GM18520 (cell line): Measurements from ENCODE around the gene PRDM2.

Source experiments
- ATAC-seq: cut with Tn5 transposase; IDR thresholded peaks from one replicate; pipeline ENCODE4 v1.9.1; 2021; ENCODE audit not compliant: unreplicated experiment

Gene PRDM2

DNA sequence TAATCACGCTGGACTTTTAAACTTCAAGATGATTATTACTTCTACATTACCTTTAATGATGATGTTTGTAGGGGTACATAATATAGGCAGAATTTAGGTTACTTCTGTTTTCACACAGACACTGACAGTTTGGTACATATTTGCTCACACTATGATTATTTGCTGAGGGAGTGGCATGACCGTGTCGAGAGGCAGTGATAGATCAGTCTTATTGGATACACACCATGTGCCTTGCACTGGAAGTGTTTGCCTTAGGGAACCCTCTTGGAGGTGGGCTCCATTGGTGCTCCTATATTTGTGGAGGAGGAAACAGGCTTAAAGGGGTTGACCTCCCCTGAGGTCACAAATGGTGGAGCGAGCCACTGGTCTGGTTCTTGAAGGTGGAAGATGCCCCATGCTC lies 132.1 kb downstream of the PRDM2 start:
- ATAC-seq: no peak

DNA sequence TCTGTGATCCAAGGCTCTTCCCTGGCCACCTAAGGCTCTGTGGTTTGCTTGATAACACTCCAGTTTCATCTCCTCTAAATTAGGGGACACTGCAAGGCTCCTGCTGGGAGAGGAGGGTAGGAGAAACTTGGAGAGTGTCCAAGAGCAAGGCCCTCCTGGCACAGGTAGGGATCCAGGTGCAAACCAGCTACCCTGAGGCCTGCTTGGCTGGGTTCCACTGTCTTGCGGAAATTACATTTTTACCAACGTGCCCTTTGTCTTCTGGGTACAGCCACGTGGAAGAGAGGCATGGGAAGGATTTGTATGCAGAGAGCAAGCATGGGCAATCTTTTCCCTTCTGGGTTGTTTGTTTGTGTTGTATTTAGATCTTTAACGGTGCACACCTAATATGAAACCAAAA lies 132.5 kb downstream of the PRDM2 start:
- no peak for ATAC-seq

DNA sequence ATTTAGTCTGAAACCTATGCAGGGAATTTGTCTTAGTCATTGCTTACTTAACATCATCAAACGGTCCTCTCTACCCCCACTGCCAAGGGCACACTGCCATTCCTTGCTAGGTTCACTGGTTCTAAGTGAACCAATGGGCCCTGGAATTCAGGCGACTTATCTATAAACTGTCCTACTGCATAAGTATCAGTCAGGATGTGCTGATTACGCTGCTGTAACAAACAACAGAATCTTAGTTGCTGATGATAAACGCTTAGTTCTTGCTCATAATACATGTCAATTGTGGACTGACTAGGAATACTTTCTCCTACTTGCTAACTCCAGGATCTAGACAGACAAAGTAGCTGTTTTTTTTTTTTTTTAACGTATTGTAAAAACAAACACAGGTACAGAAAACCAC lies 136.1 kb downstream of the PRDM2 start:
- ATAC-seq: no peak

DNA sequence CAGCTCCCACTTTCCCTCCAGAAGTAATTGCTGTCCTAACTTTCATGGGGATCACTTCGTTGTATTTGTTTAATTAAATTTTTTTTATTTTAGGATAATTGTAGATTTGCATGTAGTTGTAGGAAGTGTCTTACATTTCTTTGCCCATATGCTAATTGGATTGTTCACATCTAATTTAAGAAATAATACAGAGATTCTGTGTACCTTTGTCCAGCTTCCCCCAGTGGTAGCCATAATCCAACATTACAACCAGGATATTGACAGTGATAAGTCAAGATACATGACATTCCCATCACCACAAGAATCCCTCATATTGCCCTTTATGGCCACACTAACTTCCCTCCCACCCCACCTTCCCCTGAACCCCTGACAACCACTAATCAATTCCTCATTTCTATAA lies 136.6 kb downstream of the PRDM2 start:
- no peak for ATAC-seq

DNA sequence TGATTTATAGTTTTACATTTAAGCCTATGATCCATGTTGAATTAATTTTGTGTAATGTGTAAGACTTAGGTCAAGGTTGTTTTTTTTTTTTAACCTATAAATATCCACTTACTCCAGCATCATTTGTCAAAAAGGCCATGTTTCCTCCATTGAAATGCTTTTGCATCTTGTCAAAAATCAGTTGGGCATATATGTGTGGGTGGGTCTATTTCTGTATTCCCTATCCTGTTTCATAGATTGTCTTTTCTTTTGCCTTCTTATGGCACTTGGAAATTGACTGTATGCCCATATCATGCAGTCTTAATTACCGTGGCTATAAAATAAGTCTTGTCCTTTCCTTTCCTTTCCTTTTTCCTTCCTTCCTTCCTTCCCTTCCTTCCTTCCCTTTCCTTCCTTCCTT lies 138.2 kb downstream of the PRDM2 start:
- ATAC-seq: no peak

DNA sequence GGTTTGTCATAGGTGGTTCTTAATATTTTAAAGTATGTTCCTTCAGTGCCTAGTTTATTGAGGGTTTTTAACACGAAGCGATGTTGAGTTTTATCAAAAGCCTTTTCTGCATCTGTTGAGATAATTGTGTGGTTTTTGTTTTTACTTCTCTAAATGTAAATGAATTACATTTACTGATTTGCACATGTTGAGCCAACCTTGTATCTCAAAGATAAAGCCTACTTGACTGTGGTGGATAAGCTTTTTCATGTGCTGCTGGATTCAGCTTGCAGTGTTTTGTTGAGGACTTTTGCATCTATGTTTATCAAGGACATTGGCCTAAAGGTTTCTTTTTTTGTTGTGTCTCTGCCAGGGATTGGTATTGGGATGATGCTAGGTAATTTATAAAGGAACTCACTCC lies 142.5 kb downstream of the PRDM2 start:
- ATAC-seq: no peak

DNA sequence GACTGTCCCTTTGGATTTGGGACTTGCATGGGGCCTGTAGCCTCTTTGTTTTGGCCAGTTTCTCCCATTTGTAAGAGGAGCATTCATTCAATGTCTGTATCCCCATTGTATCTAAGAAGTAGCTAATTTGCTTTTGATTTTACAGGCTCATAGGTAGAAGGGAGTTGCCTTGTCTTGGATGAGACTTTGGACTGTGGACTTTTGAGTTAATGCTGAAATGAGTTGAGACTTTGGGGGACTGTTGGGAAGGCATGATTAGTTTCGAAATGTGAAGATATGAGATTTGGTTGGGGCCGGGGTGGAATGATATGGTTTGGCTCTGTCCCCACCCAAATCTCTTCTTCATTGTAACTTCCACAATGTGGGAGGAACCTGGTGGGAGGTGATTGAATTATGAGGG lies 151.7 kb downstream of the PRDM2 start:
- no peak for ATAC-seq

DNA sequence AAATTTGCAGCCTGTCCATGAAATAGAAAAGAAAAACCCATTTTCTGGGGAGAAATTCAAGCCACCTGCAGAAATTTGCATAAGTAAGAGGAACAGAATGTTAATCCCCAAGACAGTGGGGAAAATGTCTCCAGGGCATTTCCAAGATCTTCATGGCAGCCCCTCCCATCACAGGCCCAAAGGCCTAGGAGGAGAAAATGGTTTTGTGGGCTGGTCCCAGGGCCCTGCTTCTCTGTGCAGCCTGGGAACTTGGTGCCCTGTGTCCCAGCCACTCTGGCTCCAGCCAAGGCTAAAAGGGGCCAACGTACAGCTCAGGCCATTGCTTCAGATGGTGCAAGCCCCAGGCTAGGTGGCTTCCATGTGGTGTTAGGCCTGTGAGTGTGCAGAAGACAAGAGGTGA lies 155.6 kb downstream of the PRDM2 start:
- no peak for ATAC-seq

DNA sequence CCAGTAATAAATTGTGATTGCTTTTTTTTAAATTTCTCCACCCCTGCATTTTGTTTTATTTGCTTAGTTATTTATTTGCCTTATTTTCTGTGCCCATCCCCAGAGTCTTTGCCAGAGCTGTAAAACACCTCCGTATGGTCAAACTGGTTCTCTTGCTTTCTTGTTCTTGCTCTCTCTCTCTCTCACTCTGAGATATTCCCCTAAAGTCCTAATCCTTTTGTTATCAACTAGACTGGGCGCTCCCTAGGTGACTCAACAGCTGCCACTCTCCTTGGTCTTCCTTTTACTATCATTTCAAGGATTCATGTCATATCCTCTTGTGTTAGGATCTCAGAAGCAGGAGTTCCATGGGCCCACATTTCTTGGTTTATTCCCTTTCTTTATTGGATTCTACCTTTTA lies 160.0 kb downstream of the PRDM2 start:
- ATAC-seq: no peak

DNA sequence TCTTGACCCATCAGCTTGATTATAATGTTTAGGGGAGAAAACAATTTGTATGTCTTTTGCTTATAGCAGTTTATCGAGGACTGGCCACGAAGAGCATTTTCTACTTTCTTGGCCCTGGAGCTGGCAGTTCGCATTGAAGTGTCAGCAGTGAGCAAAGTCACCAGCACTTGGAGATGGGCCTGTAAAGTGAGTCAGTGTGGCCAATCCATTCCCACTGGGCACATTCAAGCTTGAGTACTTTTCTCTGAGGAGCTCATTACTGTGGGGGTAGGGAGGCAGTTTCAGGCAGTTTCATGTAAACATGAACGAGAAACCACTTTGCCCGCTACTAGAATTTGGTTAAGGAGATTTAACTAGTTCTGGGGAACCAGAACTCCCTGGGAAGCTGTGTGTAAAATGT lies 164.8 kb downstream of the PRDM2 start:
- ATAC-seq: no peak

DNA sequence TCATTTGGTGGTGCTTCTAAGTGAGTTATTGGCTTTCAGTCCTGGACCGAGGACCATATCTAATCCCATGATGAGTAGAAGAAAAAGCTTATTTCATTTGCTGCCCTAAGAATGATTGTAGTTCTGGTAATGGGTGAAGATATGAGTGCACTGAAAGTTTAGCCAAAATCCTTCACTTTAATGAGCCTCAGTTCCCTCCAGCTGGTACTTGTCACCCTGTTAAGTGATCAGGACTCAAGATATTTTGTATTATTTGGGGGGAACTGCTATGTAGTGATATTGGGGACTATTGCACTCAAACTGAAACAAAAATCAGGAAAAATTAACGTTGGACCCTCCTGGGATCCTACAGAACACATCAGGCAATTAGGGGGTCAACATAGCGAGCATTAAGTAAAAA lies 165.9 kb downstream of the PRDM2 start:
- no peak for ATAC-seq

DNA sequence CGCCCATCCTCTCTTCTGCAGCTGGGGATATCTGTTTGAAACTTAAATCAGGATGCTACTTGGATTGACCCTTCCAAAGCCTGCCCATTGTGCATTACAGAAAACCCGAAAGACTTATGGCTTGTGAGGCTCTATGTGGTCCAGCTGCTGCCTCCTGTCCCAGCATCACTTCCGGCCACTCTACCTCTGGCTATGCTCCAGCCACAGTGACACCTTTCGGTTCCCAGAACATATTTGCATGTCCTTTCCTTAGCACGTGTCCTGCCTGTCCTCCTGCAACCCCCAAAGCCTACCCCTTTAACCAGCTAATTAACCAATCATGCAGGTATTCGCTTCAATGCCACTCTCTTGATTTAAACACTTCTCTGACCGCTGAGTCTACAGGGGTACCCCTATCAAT lies 167.6 kb downstream of the PRDM2 start:
- no peak for ATAC-seq

DNA sequence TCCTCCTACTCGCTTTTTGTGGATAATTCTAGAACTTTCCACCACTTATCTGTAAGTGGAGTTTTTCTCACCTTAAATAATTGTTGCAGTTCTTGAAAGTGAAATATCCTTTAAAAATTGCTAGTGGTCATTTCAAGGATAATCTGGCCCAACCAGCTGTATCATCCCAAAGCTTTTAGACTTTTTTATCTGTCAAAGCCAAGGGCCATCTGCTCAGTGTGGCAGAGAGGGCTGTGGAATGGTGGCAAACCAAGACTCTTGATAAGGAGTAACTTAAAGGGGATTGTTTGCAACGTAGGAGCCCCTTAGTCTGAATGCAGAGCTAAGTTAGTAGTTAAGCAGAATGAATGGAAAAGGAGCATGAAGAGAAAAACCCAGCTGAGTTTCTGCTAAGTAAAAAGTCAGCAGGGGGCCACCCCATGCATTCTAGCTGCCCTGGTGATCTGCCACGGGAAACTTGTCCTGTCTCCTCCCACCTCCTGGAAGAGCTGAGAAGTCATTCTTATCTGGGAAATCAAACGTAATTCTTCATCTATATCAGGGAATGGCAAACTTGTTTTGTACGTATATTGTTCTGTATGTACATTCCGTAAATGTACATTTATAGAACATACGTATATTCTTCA lies 169.3 kb downstream of the PRDM2 start:
- no peak for ATAC-seq

DNA sequence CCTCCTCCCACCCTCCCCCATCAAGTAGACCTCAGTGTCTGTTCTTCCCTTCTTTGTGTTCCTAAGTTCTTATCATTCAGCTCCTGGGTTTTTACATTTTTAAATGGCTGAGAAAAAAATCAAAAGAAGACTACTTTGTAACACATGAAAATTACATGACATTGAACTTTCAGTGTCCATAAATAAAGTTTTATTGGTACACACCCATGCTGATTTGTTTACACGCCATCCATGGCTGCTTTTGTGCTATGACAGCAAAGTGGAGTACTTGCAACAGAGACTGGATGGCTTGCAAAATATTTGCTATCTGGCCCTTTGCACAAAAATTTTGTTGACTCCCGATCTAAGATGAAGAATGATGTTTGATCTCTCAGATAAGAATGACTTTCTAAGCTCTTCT lies 171.4 kb downstream of the PRDM2 start:
- no peak for ATAC-seq

DNA sequence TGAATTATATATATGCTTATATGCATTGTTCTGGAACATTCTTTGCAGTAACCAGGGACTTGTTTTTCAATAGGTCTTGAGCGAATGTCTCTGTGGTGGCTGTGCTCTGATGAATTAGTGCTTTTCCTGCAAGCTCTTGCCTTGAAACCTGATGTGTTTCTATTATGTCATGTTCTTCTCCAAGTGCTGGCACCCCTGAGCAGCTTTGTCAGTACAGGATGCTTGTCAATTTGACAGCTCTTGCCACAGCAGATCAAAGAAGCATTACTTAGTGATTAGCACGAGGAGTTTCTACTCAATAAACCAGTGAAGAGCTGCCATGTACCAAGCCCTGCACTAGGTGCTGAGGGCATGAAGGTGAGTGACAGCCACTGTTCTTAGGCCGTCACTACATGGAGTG lies 171.9 kb downstream of the PRDM2 start:
- no peak for ATAC-seq

DNA sequence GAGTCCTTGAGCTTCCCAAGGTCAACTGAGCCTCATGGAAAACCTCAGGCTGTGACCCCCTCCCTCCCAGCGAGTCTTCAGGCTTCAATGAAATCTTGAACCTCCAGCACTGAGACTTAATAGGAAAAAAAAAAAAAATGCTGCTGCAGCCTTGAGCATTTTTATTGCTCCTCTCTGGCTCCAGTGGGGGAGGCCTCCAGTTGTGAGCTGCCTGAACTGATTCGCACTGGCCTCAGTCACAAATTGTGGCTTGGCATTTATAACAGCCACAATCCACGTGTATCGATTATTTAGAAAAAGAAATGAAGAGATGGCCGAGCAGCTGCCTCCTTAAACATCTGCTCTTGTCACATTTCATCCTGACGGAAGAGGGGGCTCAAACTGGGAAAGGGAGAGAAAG lies 173.0 kb downstream of the PRDM2 start:
- no peak for ATAC-seq
